ENCODE results near the gene GUCY2C.

DNA sequence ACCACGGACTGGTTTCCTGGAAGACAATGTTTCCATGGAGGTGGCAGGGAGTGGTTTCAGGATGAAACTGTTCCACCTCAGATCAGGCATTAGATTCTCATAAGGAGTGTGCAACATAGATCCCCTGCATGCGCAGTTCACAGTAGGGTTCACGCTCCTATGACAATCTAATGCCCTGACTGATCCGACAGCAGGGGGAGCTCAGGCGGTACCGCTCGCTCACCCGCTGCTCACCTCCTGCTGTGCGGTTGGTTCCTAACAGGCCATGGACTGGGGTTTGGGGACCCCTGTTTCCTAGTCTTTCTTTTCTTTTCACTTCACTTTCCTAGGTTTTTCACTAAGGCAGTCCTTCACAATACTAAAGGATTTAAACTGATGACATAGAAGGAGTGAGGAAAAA, 39.6 kb downstream of the GUCY2C start:
- TF ChIP-seq, protein P1, sequence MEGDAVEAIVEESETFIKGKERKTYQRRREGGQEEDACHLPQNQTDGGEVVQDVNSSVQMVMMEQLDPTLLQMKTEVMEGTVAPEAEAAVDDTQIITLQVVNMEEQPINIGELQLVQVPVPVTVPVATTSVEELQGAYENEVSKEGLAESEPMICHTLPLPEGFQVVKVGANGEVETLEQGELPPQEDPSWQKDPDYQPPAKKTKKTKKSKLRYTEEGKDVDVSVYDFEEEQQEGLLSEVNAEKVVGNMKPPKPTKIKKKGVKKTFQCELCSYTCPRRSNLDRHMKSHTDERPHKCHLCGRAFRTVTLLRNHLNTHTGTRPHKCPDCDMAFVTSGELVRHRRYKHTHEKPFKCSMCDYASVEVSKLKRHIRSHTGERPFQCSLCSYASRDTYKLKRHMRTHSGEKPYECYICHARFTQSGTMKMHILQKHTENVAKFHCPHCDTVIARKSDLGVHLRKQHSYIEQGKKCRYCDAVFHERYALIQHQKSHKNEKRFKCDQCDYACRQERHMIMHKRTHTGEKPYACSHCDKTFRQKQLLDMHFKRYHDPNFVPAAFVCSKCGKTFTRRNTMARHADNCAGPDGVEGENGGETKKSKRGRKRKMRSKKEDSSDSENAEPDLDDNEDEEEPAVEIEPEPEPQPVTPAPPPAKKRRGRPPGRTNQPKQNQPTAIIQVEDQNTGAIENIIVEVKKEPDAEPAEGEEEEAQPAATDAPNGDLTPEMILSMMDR (IDR thresholded peaks at IDR 0.05): no peak
- no peak for TF ChIP-seq EZH2 (IDR thresholded peaks at IDR 0.05; ENCODE audit: borderline replicate concordance, insufficient read depth, low read depth, low read length, poor library complexity, severe bottlenecking)
